IMR-90 (cell line): ENCODE results near the gene TUBB4A. TPM values are rescaled to one million over a fixed set of nuclear protein-coding genes. Genes with fewer than 3 reads are reported as not detected.

Source experiments
- ATAC-seq: fragments of 200-7000 bp; cut with Tn5 transposase; 2 replicates; pipeline ENCODE4 v1.9.1; 2020; ENCODE audit warnings: low read depth, mild to moderate bottlenecking, moderate library complexity
- BruUV-seq: library from RNA; stranded (reverse); fragments of 400-500 nt; replicated peaks from 2 replicates; lab custom pipeline; 2021; lab: Mats Ljungman, UMichigan
- CTCF ChIA-PET: fragments of 300-600 bp; formaldehyde crosslinking; extraction: SDS; loops from one replicate; lab custom pipeline; 2021; ENCODE audit warnings: antibody characterized with exemption; lab: Yijun Ruan, JAX
- POLR2A ChIA-PET: fragments of 300-600 bp; sonication (Branson Sonifier 250); formaldehyde crosslinking; loops from one replicate; lab custom pipeline; 2022; ENCODE audit warnings: antibody characterized with exemption; ENCODE audit not compliant: unreplicated experiment; lab: Charles Lee
- DNase-seq: peaks from one replicate; pipeline ENCODE4 v3.0.0; 2013
- H2AFZ ChIP-seq: replicated peaks from 2 replicates; pipeline ENCODE3; 2013; ENCODE audit warnings: low read length, mild to moderate bottlenecking; ENCODE audit not compliant: poor library complexity
- H2AK5ac ChIP-seq: 2 replicates; pipeline ENCODE4 v1.6.1; 2013; ENCODE audit warnings: low read depth, low read length, inconsistent platforms
- H2AK9ac ChIP-seq: replicated peaks from 2 replicates; pipeline ENCODE3; 2013; ENCODE audit warnings: mild to moderate bottlenecking, low read depth, low read length, moderate library complexity; ENCODE audit not compliant: poor library complexity
- H2BK120ac ChIP-seq: 2 replicates; pipeline ENCODE4 v1.6.1; 2013; ENCODE audit warnings: low read depth, low read length, inconsistent platforms
- H2BK15ac ChIP-seq: 3 replicates; pipeline ENCODE4 v1.6.1; 2013; ENCODE audit warnings: low read depth, low read length, inconsistent platforms
- H2BK20ac ChIP-seq: 2 replicates; pipeline ENCODE4 v1.6.1; 2013; ENCODE audit warnings: low read depth, mild to moderate bottlenecking, inconsistent platforms, low read length, moderate library complexity
- H2BK5ac ChIP-seq: 2 replicates; pipeline ENCODE4 v1.6.1; 2013; ENCODE audit warnings: mild to moderate bottlenecking, low read depth, low read length, inconsistent platforms; ENCODE audit not compliant: poor library complexity, severe bottlenecking
- H3K14ac ChIP-seq: replicated peaks from 2 replicates; pipeline ENCODE4 v1.6.1; 2013; ENCODE audit warnings: low read depth, low read length, inconsistent platforms
- H3K18ac ChIP-seq: 2 replicates; pipeline ENCODE4 v1.6.1; 2013; ENCODE audit warnings: low read depth, low read length, control low read depth
- H3K23ac ChIP-seq: 2 replicates; pipeline ENCODE4 v1.6.1; 2013; ENCODE audit warnings: low read depth, low read length, inconsistent platforms
- H3K27ac ChIP-seq: 2 replicates; pipeline ENCODE4 v1.5.1; 2013; ENCODE audit warnings: mild to moderate bottlenecking, control low read depth, low read length; ENCODE audit not compliant: insufficient read depth
- H3K27me3 ChIP-seq: 2 replicates; pipeline ENCODE4 v1.6.1; 2013; ENCODE audit warnings: low read length; ENCODE audit not compliant: control insufficient read depth, insufficient read depth
- H3K36me3 ChIP-seq: 2 replicates; pipeline ENCODE4 v1.6.1; 2013; ENCODE audit warnings: low read length, mixed read lengths; ENCODE audit not compliant: control insufficient read depth, insufficient read depth
- H3K4ac ChIP-seq: 2 replicates; pipeline ENCODE4 v1.6.1; 2013; ENCODE audit warnings: low read depth, low read length, inconsistent platforms
- H3K4me1 ChIP-seq: 2 replicates; pipeline ENCODE4 v1.6.1; 2013; ENCODE audit warnings: low read length, mixed read lengths; ENCODE audit not compliant: control insufficient read depth, insufficient read depth
- H3K4me2 ChIP-seq: 2 replicates; pipeline ENCODE4 v1.6.1; 2013; ENCODE audit warnings: low read depth, mild to moderate bottlenecking, control low read depth, low read length, moderate library complexity
- H3K4me3 ChIP-seq: 2 replicates; pipeline ENCODE4 v1.5.1; 2013; ENCODE audit warnings: low read depth, mild to moderate bottlenecking, control low read depth, low read length, moderate library complexity; ENCODE audit not compliant: insufficient read depth
- H3K56ac ChIP-seq: 2 replicates; pipeline ENCODE4 v1.6.1; 2013; ENCODE audit warnings: low read length, inconsistent platforms; ENCODE audit not compliant: insufficient read depth; ENCODE audit errors: extremely low read depth
- H3K79me1 ChIP-seq, 2 experiments: 2 replicates each; pipeline ENCODE4 v1.6.1; 2013; ENCODE audit warnings: low read length in 2 of 2, inconsistent platforms in 1 of 2, low read depth in 1 of 2
- H3K9ac ChIP-seq: 2 replicates; pipeline ENCODE4 v1.6.1; 2013; ENCODE audit warnings: low read depth, low read length, control low read depth
- H3K9me1 ChIP-seq: 2 replicates; pipeline ENCODE4 v1.6.1; 2013; ENCODE audit warnings: low read length, inconsistent platforms; ENCODE audit not compliant: insufficient read depth
- H3K9me3 ChIP-seq: 2 replicates; pipeline ENCODE4 v1.6.1; 2013; ENCODE audit warnings: low read length; ENCODE audit not compliant: control insufficient read depth, insufficient read depth
- H4K20me1 ChIP-seq: 2 replicates; pipeline ENCODE4 v1.6.1; 2013; ENCODE audit warnings: low read length, inconsistent platforms; ENCODE audit not compliant: insufficient read depth
- H4K5ac ChIP-seq: 2 replicates; pipeline ENCODE4 v1.6.1; 2013; ENCODE audit warnings: mild to moderate bottlenecking, low read depth, low read length, control low read depth
- H4K8ac ChIP-seq, 2 experiments: 2 replicates each; pipeline ENCODE4 v1.6.1; 2013; ENCODE audit warnings: low read depth in 2 of 2, low read length in 2 of 2, control low read depth in 1 of 2, inconsistent platforms in 1 of 2
- H4K91ac ChIP-seq: 2 replicates; pipeline ENCODE4 v1.6.1; 2013; ENCODE audit warnings: low read depth, low read length, inconsistent platforms; ENCODE audit not compliant: insufficient read depth
- BHLHE40 ChIP-seq: fragments of 150-350 bp; IDR thresholded peaks from 2 replicates; pipeline ENCODE4 v1.6.1; 2016; ENCODE audit warnings: mild to moderate bottlenecking, low read depth, low read length
- FOS ChIP-seq: fragments of 150-350 bp; IDR thresholded peaks from 2 replicates; pipeline ENCODE4 v1.6.1; 2016; ENCODE audit warnings: low read depth, low read length
- WGBS, 2 experiments: methylation state at CpG; one replicate each; pipeline versions ENCODE4 v1.1.5 to v1.1.7; 2013; ENCODE audit warnings: missing lambda C conversion rate in 2 of 2; ENCODE audit not compliant: insufficient read length in 1 of 2; ENCODE audit errors: extremely low coverage in 2 of 2; 5-methylcytosine and 5-hydroxymethylcytosine counted together
- dilution Hi-C: fragments of 300-500 bp; cut with HindIII; formaldehyde crosslinking; loops from one replicate; pipeline ENCODE4 v1.14.3; 2018; ENCODE audit warnings: low sequenced_read_pairs; ENCODE audit not compliant: unreplicated experiment
- in situ Hi-C: fragments of 300-500 bp; cut with MboI; formaldehyde crosslinking; loops from 3 replicates; pipeline ENCODE4 v1.14.3; 2019; ENCODE audit warnings: low sequenced_read_pairs, inconsistent platforms, mixed read lengths
- intact Hi-C: fragments of 100-400 bp; cut with micrococcal nuclease; formaldehyde crosslinking; loops from 2 replicates; pipeline ENCODE4 v1.10.0; 2022
- polyA plus RNA-seq, 3 experiments: library from polyadenylated mRNA; depleted of rRNA; stranded (reverse); fragments of >200 nt; gene quantifications; 2 replicates each; pipeline ENCODE4 v1.2.3, GENCODE V29; 2012; ENCODE audit warnings: low replicate concordance in 1 of 3
- total RNA-seq: library from RNA; depleted of rRNA; stranded (reverse); fragments of >200 nt; gene quantifications from 2 replicates; pipeline ENCODE4 v1.2.3, GENCODE V29; 2012

Gene TUBB4A
- total and polyA plus RNA-seq, 2 of the 4 experiments (the other 2 are of a cell fraction), result not detected

DNA sequence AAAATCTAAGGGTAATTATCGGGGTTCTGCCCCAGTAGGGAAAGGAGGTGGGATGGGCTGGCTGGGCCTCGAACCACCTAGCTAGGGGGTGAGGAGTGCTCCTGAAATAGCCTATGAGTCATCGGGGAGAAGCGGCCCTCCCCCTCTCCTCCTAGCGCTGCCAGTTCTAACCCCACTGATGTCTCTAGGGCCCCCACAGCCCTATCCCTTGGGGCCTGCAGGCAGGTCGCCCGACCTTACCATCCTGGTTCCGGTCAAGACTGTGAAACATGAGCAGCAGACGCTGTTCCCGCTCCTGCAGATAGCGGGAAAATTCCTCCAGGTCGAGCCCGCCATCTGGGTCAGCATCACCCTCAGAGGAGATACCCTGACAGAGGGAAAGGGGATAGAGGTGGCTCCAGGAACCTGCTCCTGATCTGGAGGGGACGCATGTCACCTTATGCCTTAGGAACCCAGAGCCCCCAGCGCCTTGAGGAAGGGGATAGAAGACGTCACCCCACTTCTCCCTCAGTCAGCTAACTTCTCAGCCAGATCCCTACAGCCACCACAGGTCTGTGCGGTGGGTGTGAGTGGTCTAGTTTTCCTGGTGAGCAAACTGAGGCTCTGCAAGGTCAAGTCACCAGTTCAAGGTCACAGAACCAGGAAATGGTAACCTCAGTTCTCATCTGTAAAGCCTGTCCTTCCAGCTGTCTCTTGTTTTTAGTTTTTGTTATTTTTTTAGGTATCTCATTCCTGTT is 44.0 kb downstream of the TUBB4A start:
- Histone ChIP-seq H2BK20ac (no peak overlapping the region), H3K9ac (no peak overlapping the region), H3K4me1 (peaks cover 3% of the 10 kb centered on the region; the same call in 1 of the 2 replicates), H3K4ac (no peak overlapping the region), H3K14ac (no peak overlapping the region), H3K4me2 (no peak overlapping the region; the same call in 1 of the 2 replicates), H3K56ac (no peak overlapping the region), H4K20me1 (no peaks in the 10 kb centered on the region), H2AFZ (no peak overlapping the region), H2AK9ac (peak overlapping the region; percentile 53), H4K8ac (no peak overlapping the region), H3K4me3 (no peak overlapping the region), H4K5ac (no peak overlapping the region), H3K18ac (no peak overlapping the region), H2BK15ac (no peak overlapping the region), H3K9me3 (peaks cover 10% of the 10 kb centered on the region; the same call in 1 of the 2 replicates), H3K27ac (no peak overlapping the region), H2BK120ac (no peak overlapping the region), H3K23ac (no peak overlapping the region), H3K27me3 (no peaks in the 10 kb centered on the region), H3K36me3 (peaks cover 9% of the 10 kb centered on the region), H4K91ac (no peak overlapping the region), H2BK5ac (no peak overlapping the region), H3K79me1 (peaks cover 0 to 3% of the 10 kb centered on the region in 2 experiments; a peak in 1 of 4 replicates), H3K9me1 (no peaks in the 10 kb centered on the region; the same call in 1 of the 2 replicates), H2AK5ac (no peak overlapping the region)
- ChIA-PET POLR2A (no interaction called here), CTCF (interaction anchor here (0.6 kb wide), 1 partner anchor 171 kb away, joined by 4 read pairs; no protein-coding TSS in a partner anchor)
- ATAC-seq (no peak), DNase-seq (no peak)
- BruUV-seq, result no TSS peak
- in situ Hi-C loops, result no loop called here
- intact Hi-C loops, result loop anchor here (10.0 kb wide), 1 partner anchor 663 kb away; the partner anchor contains the start of gene DUS3L
- WGBS, 2 experiments, result no CpG with 5 or more reads among the region's 17 CpGs
- dilution Hi-C loops, result no loop called here
- TF ChIP-seq BHLHE40 (no peak), FOS (peak; percentile 28; the same call in 1 of the 2 replicates)
